HG03095 (cell line): Measurements from ENCODE around the gene PCDHGB3.
"Not testable (repeated sequence)": the region's sequence is repeated elsewhere in the genome, so short reads cannot be mapped to it uniquely, and the experiment has no call there.

Source experiments
- ATAC-seq: cut with Tn5 transposase; IDR thresholded peaks from one replicate; pipeline ENCODE4 v1.9.1; 2021; ENCODE audit warnings: moderate library complexity; ENCODE audit not compliant: unreplicated experiment

PCDHGB3 gene

DNA sequence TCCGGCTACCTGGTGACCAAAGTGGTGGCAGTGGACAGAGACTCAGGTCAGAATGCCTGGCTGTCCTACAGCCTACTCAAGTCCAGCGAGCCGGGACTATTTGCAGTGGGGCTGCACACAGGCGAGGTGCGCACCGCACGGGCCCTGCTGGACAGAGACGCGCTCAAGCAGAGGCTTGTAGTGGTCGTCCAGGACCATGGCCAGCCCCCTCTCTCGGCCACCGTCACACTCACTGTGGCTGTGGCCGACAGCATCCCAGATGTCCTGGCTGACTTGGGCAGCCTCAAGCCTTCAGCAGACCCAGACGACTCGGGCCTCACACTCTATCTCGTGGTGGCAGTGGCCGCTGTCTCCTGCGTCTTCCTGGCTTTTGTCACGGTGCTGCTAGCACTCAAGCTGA is 13.1 kb upstream of the PCDHGB3 start:
- no peak for ATAC-seq

DNA sequence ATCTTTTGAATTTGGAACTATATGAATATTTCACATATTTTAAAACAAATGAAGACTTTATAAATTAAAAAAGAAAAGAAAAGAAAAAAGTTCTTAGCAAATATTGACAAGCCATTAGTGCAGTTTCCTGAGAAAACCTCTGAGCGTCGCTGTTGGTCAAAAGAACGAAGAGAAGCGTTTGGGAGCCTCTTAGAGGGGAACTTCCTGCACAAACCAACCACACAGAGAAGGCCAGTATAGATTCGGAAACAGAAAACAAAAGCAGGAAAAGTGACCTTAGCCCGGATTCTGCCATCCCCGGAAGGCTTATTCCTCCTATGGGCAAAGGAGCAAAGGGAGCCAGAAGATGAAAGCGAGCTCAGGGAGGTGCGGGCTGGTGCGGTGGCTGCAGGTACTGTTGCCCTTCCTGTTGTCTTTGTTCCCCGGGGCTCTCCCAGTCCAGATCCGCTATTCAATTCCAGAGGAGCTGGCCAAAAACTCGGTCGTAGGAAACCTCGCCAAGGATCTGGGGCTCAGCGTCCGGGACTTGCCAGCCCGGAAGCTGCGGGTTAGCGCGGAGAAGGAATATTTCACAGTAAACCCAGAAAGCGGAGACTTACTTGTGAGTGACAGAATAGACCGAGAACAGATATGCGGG is 10.1 kb upstream of the PCDHGB3 start, which contains the start of gene PCDHGB2:
TSS of gene PCDHGB2 (plus strand) at position 205 of the 637 bp plus-strand sequence. CDS start at position 347, 142 bp downstream.
- no peak for ATAC-seq

DNA sequence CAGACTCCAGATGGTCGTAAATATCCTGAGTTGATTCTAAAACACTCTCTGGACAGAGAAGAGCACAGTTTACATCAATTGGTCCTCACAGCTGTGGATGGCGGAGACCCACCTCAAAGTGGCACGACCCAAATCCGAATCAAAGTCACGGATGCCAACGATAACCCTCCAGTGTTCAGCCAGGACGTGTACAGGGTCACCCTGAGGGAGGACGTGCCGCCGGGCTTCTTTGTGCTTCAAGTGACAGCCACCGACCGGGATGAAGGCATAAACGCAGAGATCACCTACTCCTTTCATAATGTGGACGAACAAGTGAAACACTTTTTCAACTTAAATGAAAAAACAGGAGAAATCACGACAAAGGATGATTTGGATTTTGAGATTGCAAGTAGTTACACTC is 9.4 kb upstream of the PCDHGB3 start:
- no peak for ATAC-seq

DNA sequence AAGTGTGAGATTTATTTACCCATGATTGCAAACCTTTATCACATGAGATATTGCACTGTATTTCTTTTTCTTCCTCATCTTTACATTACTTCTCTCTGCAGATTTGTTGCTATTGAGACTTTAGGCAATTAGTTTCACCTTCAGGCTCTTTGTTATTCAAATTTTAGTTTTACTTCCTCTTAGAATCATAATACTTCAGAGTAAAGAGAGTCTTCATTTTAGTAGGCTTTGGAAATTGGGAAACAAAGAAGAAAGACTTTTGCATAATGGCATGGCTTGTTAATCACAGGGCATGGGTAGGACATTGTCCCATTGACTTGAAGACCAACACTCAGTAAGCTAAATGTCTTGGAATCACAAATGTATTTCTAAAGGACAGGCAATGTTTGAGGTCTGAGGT is 7.3 kb upstream of the PCDHGB3 start:
- ATAC-seq, result no peak

DNA sequence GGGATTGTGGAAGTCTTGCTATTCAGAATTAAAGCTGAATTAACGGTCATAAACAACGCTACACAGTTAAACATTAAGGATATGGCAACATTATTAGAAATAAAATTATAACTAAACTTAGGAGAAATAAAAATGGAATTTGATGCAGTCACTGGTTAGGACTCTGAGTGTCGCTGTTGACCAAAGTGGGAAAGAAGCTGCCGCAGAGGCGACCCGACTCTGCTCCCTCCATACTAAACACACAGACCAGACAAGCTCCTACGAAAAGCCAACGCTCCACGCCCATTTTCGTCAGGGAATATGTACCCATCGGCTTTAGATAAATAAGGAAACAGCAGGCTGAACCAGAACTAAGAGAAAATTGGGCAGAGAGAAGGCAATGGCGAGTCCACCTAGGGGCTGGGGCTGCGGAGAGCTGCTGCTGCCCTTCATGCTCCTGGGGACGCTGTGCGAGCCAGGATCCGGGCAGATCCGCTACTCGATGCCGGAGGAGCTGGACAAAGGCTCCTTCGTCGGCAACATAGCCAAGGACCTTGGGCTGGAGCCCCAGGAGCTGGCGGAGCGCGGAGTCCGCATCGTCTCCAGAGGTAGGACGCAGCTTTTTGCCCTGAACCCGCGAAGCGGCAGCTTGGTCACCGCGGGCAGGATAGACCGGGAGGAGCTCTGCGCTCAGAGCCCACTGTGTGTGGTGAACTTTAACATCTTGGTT is 5.9 kb upstream of the PCDHGB3 start, which contains the start of gene PCDHGA5:
TSS of gene PCDHGA5 (plus strand) at position 211 of the 709 bp plus-strand sequence. CDS start at position 380, 169 bp downstream.
- no peak for ATAC-seq

DNA sequence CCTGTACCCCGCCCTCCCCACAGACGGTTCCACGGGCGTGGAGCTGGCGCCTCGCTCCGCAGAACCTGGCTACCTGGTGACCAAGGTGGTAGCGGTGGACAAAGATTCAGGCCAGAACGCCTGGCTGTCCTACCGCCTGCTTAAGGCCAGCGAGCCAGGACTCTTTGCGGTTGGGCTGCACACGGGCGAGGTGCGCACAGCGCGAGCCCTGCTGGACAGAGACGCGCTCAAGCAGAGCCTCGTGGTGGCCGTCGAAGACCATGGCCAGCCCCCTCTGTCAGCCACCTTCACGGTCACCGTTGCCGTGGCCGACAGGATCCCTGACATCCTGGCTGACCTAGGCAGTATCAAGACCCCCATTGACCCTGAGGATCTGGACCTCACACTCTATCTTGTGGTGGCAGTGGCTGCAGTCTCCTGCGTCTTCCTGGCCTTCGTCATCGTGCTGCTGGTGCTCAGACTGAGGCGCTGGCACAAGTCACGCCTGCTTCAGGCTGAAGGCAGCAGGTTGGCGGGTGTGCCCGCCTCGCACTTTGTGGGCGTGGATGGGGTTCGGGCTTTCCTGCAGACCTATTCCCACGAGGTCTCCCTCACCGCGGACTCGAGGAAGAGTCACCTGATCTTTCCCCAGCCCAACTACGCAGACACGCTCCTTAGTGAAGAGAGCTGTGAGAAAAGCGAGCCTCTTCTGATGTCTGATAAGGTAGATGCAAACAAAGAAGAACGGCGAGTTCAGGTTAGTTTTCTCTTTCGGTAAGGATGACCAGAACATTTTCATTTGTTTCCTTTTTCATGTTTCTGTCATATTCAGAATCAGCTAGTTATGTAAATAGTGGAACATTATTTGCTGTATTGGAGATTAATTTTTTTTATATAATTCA is 3.8 kb upstream of the PCDHGB3 start:
- ATAC-seq, result no peak

DNA sequence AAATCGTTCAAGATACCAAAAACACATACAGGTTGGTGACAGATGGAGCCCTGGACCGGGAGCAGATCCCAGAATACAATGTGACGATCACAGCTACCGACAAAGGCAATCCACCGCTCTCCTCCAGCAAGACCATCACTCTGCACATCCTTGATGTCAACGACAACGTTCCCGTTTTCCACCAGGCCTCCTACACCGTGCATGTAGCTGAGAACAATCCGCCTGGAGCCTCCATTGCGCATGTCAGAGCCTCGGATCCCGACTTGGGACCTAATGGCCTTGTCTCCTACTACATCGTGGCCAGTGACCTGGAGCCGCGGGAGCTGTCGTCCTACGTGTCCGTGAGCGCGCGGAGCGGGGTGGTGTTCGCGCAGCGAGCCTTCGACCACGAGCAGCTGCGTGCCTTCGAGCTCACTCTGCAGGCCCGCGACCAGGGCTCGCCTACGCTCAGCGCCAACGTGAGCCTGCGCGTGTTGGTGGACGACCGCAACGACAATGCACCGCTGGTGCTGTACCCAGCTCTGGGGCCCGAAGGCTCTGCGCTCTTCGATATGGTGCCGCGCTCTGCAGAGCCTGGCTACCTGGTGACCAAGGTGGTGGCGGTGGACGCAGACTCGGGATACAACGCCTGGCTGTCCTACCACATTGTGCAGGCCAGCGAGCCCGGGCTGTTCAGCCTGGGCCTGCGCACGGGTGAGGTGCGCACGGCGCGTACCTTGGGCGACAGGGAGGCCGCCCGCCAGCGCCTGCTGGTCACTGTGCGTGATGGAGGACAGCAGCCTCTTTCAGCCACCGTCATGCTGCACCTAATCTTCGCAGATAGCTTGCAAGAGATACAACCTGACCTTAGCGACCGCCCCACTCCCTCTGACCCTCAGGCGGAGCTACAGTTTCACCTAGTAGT is 1.8 kb downstream of the PCDHGB3 start:
- ATAC-seq, result no peak

DNA sequence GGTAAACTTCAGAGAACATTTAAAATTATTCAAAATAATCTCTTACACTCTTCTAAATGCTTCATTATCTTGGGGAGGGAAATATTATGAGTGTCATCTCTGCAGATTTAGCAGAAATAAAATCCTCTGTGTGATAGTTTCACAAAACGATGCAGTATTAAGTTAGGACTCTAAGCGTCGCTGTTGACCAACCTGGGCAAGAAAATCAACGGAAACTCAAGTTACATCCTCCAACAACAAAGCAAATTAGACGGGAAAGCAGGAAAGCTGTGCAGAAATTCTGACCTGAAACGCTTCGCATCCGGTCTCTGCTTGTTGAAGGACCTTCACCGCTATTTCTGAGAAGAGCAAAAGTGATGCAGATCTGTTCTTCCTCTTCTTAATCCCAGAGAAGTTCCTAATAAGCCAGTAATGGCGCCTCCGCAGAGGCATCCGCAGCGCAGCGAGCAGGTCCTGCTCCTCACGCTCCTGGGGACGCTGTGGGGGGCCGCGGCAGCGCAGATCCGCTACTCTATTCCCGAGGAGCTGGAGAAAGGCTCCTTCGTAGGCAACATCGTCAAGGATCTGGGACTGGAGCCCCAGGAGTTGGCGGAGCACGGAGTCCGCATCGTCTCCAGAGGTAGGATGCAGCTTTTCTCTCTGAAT is 3.8 kb downstream of the PCDHGB3 start, which contains the start of gene PCDHGA6:
TSS of gene PCDHGA6 (plus strand) at position 219 of the 645 bp plus-strand sequence. CDS start at position 412, 193 bp downstream.
- no peak for ATAC-seq

DNA sequence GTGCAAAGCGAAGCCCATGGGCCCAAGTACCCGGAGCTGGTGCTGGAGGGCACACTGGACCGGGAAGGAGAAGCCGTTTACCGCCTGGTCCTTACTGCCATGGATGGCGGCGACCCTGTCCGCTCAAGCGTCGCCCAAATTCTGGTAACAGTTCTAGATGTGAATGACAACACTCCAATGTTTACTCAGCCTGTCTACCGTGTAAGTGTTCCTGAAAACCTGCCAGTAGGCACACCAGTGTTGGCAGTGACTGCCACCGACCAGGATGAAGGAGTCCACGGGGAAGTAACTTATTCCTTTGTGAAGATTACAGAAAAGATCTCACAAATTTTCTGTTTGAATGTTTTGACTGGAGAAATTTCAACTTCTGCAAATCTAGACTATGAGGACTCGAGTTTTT is 4.6 kb downstream of the PCDHGB3 start:
- no peak for ATAC-seq

DNA sequence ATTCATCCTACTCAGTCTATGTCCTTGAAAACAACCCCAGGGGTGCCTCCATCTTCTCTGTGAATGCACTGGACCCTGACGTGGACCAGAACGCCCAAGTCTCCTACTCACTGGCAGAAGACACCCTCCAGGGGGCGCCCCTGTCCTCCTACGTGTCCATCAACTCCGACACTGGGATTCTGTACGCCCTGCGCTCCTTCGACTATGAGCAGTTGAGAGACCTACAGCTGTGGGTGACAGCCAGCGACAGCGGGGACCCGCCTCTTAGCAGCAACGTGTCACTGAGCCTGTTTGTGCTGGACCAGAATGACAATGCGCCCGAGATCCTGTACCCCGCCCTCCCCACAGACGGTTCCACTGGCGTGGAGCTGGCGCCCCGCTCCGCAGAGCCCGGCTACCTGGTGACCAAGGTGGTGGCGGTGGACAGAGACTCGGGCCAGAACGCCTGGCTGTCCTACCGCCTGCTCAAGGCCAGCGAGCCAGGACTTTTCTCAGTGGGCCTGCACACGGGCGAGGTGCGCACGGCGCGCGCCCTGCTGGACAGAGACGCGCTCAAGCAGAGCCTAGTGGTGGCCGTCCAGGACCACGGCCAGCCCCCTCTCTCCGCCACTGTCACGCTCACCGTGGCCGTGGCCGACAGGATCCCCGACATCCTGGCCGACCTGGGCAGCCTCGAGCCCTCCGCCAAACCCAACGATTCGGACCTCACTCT is 5.6 kb downstream of the PCDHGB3 start:
- not testable (repeated sequence) for ATAC-seq

DNA sequence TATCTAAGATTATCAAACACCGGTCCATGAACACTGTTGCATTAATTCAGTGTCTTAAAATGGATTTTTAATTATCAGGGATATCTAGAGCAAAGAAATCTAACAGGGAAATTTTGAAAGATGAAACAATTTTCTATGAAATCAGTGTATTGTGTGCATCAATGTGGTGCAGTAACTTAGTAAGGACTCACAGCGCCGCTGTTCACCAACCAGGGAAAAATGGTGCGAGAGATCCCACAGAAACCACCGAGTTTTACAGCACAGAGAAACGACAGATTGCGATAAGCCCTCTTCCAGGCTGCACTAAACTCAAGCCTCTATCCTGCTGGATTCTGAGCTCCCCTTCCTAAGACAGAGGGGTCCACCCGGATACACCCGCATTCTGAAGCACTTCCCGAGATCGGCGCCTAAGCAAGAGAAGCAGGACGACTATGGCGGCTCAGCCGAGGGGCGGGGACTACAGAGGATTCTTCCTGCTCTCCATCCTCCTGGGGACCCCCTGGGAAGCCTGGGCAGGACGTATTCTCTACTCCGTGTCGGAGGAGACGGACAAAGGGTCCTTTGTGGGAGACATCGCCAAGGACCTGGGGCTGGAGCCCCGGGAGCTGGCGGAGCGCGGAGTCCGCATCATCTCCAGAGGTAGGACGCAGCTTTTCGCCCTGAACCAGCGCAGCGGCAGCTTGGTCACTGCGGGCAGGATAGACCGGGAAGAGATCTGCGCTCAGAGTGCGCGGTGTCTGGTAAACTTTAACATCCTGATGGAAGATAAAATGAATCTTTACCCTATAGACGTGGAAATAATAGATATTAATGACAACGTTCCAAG is 12.6 kb downstream of the PCDHGB3 start, which contains the start of gene PCDHGA7:
TSS of gene PCDHGA7 (plus strand) at position 274 of the 826 bp plus-strand sequence. CDS start at position 432, 158 bp downstream.
- no peak for ATAC-seq

DNA sequence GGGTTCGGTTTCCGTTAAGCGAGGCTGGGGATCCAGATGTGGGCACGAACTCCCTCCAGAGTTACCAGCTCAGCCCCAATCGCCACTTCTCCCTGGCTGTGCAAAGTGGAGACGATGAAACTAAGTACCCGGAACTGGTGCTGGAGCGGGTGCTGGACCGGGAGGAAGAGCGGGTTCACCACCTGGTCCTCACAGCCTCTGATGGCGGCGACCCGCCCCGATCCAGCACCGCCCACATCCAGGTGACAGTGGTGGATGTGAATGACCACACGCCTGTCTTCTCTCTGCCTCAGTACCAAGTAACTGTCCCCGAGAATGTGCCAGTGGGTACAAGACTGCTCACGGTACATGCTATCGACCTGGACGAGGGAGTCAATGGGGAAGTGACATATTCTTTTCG is 13.3 kb downstream of the PCDHGB3 start:
- ATAC-seq, result no peak

DNA sequence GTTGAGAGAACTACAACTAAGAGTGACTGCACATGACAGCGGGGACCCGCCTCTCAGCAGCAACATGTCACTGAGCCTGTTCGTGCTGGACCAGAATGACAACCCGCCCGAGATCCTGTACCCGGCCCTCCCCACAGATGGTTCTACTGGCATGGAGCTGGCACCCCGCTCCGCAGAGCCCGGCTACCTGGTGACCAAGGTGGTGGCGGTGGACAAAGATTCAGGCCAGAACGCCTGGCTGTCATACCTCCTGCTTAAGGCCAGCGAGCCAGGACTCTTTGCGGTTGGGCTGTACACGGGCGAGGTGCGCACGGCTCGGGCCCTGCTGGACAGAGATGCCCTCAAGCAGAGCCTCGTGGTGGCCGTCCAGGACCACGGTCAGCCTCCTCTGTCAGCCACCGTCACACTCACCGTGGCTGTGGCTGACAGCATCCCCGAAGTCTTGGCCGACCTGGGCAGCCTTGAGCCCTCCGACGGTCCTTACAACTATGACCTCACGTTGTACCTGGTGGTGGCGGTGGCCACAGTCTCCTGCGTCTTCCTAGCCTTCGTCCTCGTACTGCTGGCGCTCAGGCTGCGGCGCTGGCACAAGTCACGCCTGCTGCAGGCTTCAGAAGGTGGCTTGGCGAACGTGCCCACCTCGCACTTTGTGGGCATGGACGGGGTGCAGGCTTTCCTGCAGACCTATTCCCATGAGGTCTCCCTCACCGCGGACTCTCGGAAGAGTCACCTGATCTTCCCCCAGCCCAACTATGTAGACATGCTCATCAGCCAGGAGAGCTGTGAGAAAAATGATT is 14.6 kb downstream of the PCDHGB3 start:
- no peak for ATAC-seq

DNA sequence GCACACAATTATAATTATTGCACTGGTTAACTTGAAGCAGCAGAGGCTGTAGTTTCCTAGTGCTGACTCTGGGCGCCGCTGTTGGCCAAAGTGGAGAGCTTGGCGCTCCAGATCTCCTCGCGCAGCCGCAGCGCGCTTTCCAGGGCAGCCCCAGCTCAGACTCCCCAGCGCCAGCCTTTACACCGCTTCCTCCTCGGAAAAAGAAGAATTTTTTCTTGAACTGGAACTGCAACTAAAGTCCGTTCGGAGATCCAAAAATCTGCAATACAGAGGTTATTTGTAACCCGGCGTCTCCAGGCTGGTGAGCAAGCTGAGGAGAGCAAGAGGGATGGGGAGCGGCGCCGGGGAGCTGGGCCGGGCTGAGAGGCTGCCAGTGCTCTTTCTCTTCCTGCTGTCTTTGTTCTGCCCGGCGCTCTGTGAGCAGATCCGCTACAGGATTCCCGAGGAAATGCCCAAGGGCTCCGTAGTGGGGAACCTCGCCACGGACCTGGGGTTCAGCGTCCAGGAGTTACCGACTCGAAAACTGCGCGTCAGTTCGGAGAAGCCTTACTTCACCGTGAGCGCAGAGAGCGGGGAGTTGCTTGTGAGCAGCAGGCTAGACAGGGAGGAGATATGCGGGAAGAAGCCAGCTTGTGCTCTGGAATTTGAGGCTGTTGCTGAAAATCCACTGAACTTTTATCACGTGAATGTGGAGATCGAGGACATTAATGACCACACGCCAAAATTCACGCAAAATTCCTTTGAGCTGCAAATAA is 17.7 kb downstream of the PCDHGB3 start, which contains the start of gene PCDHGB4:
TSS of gene PCDHGB4 (plus strand) at position 142 of the 755 bp plus-strand sequence. CDS start at position 329, 187 bp downstream.
- not testable (repeated sequence) for ATAC-seq

DNA sequence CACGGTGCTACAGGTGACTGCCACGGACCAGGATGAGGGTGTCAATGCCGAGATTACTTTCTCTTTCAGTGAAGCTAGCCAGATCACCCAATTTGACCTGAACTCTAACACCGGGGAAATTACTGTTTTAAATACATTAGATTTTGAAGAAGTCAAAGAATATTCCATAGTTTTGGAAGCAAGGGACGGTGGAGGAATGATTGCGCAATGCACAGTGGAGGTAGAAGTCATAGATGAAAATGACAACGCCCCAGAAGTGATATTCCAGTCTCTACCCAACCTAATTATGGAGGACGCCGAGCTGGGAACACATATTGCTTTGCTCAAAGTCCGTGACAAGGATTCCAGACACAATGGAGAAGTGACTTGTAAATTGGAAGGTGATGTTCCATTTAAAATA is 18.6 kb downstream of the PCDHGB3 start:
- ATAC-seq, result no peak
